ENCODE data around the gene SETX.

Gene SETX

GRCh38 chr9:132239518-132239917, 115.3 kb downstream of the SETX start:
- DNase-seq, result no peak

GRCh38 chr9:132238992-132239391, 115.8 kb downstream of the SETX start:
- no peak for DNase-seq

GRCh38 chr9:132238026-132238972, 116.5 kb downstream of the SETX start:
- no peak for DNase-seq

- no peak for DNase-seq
Measured at GRCh38 chr9:132237481-132237880, 117.3 kb downstream of the SETX start.

GRCh38 chr9:132236662-132237311, 118.0 kb downstream of the SETX start:
- DNase-seq, result no peak

GRCh38 chr9:132235894-132236661, 118.7 kb downstream of the SETX start:
- peak; percentile 81 for DNase-seq

- DNase-seq, result no peak
Measured at GRCh38 chr9:132235125-132235524, 119.7 kb downstream of the SETX start.

- DNase-seq, result no peak
Measured at GRCh38 chr9:132234535-132234934, 120.3 kb downstream of the SETX start.

GRCh38 chr9:132233138-132233537, 121.6 kb downstream of the SETX start:
- DNase-seq, result no peak

- no peak for DNase-seq
Measured at GRCh38 chr9:132232522-132232921, 122.3 kb downstream of the SETX start.

GRCh38 chr9:132231019-132231701, 123.6 kb downstream of the SETX start:
- no peak for DNase-seq

- no peak for DNase-seq
Measured at GRCh38 chr9:132230605-132231004, 124.2 kb downstream of the SETX start.

- DNase-seq, result no peak
Measured at GRCh38 chr9:132228062-132228461, 126.7 kb downstream of the SETX start.

- DNase-seq, result no peak
Measured at GRCh38 chr9:132226571-132227430, 128.0 kb downstream of the SETX start.

GRCh38 chr9:132224645-132225044, 130.1 kb downstream of the SETX start:
- no peak for DNase-seq

- DNase-seq, result no peak
Measured at GRCh38 chr9:132221941-132222340, 132.8 kb downstream of the SETX start.

- DNase-seq, result no peak
Measured at GRCh38 chr9:132218208-132218607, 136.6 kb downstream of the SETX start.

- DNase-seq, result no peak
Measured at GRCh38 chr9:132216861-132217619, 137.7 kb downstream of the SETX start.

GRCh38 chr9:132214027-132214622, 140.7 kb downstream of the SETX start:
- DNase-seq, result no peak

GRCh38 chr9:132211570-132211969, 143.2 kb downstream of the SETX start:
- no peak for DNase-seq
